SK-N-SH treated with all-trans-retinoic acid at 6 μM for 48 hours (cell line): ENCODE measurements around the gene CETN3.

Experiments
- ATAC-seq: fragments of 200-7000 bp; cut with Tn5 transposase; 3 replicates; pipeline ENCODE4 v1.9.1; 2020; ENCODE audit warnings: mild to moderate bottlenecking, moderate library complexity
- ARNTL ChIP-seq: fragments of 450-650 bp; formaldehyde crosslinking; IDR thresholded peaks from 2 replicates; pipeline ENCODE4 v1.5.0; 2020; ENCODE audit warnings: low read depth, mild to moderate bottlenecking, moderate library complexity, borderline replicate concordance
- BACH2 ChIP-seq: fragments of 250-450 bp; sonication (Bioruptor Pico); IDR thresholded peaks from 2 replicates; pipeline ENCODE4 v1.9.0; 2021; ENCODE audit warnings: mild to moderate bottlenecking, borderline replicate concordance
- CREB5 ChIP-seq: fragments of 250-450 bp; sonication (Bioruptor Pico); IDR thresholded peaks from 2 replicates; pipeline ENCODE4 v1.5.1; 2020; ENCODE audit warnings: low read depth, mild to moderate bottlenecking, moderate library complexity
- CSDC2 ChIP-seq: fragments of 250-450 bp; sonication (Bioruptor Pico); IDR thresholded peaks from 2 replicates; pipeline ENCODE4 v1.5.0; 2020; ENCODE audit warnings: mild to moderate bottlenecking, moderate library complexity
- CSRNP3 ChIP-seq: fragments of 250-450 bp; sonication (Bioruptor Pico); IDR thresholded peaks from 2 replicates; pipeline ENCODE4 v1.5.1; 2021; ENCODE audit warnings: mild to moderate bottlenecking, moderate library complexity
- ESRRG ChIP-seq: fragments of 250-450 bp; sonication (Bioruptor Pico); IDR thresholded peaks from 2 replicates; pipeline ENCODE4 v1.6.1; 2021; ENCODE audit warnings: mild to moderate bottlenecking
- GLIS3 ChIP-seq: fragments of 250-450 bp; sonication (Bioruptor Pico); IDR thresholded peaks from 2 replicates; pipeline ENCODE4 v1.5.0; 2020; ENCODE audit warnings: mild to moderate bottlenecking, moderate library complexity
- ISL1 ChIP-seq: fragments of 250-450 bp; sonication (Bioruptor Pico); IDR thresholded peaks from 2 replicates; pipeline ENCODE4 v2.1.2; 2022; ENCODE audit warnings: mild to moderate bottlenecking, moderate library complexity
- OSR1 ChIP-seq: fragments of 250-450 bp; sonication (Bioruptor Pico); IDR thresholded peaks from 2 replicates; pipeline ENCODE4 v1.8.0; 2022; ENCODE audit warnings: moderate library complexity, mild to moderate bottlenecking, inconsistent platforms
- PATZ1 ChIP-seq: fragments of 250-450 bp; sonication (Bioruptor Pico); IDR thresholded peaks from 2 replicates; pipeline ENCODE4 v1.8.0; 2020; ENCODE audit warnings: mild to moderate bottlenecking, moderate library complexity, borderline replicate concordance
- POU6F1 ChIP-seq: fragments of 250-450 bp; sonication (Bioruptor Pico); IDR thresholded peaks from 2 replicates; pipeline ENCODE4 v1.8.0; 2021; ENCODE audit warnings: low read depth, mild to moderate bottlenecking, moderate library complexity, borderline replicate concordance
- RARB ChIP-seq: fragments of 250-450 bp; sonication (Bioruptor Pico); IDR thresholded peaks from 2 replicates; pipeline ENCODE4 v1.8.0; 2021; ENCODE audit warnings: mild to moderate bottlenecking, moderate library complexity
- SNAI2 ChIP-seq: fragments of 250-450 bp; sonication (Bioruptor Pico); IDR thresholded peaks from 2 replicates; pipeline ENCODE4 v1.5.0; 2020; ENCODE audit warnings: mild to moderate bottlenecking, moderate library complexity
- TCF4 ChIP-seq: fragments of 250-450 bp; sonication (Bioruptor Pico); IDR thresholded peaks from 2 replicates; pipeline ENCODE4 v1.8.0; 2021; ENCODE audit warnings: mild to moderate bottlenecking, moderate library complexity, borderline replicate concordance
- TOX ChIP-seq: fragments of 250-450 bp; sonication (Bioruptor Pico); IDR thresholded peaks from 2 replicates; pipeline ENCODE4 v1.8.0; 2021; ENCODE audit warnings: mild to moderate bottlenecking, moderate library complexity, borderline replicate concordance
- TSHZ2 ChIP-seq: fragments of 250-450 bp; sonication (Bioruptor Pico); IDR thresholded peaks from 2 replicates; pipeline ENCODE4 v1.5.0; 2020; ENCODE audit warnings: mild to moderate bottlenecking, moderate library complexity
- ZC3H10 ChIP-seq: fragments of 250-450 bp; sonication (Bioruptor Pico); IDR thresholded peaks from 2 replicates; pipeline ENCODE4 v1.5.1; 2021; ENCODE audit warnings: mild to moderate bottlenecking, moderate library complexity
- ZFP3 ChIP-seq: fragments of 250-450 bp; sonication (Bioruptor Pico); IDR thresholded peaks from 2 replicates; pipeline ENCODE4 v1.5.0; 2020; ENCODE audit warnings: mild to moderate bottlenecking, moderate library complexity
- ZFP30 ChIP-seq: fragments of 450-650 bp; formaldehyde crosslinking; IDR thresholded peaks from 2 replicates; pipeline ENCODE4 v1.5.0; 2022; ENCODE audit warnings: mild to moderate bottlenecking, moderate library complexity
- ZNF565 ChIP-seq: fragments of 450-650 bp; formaldehyde crosslinking; conservative IDR thresholded peaks from 2 replicates; pipeline ENCODE4 v1.5.0; 2020; ENCODE audit warnings: low read depth, mild to moderate bottlenecking, moderate library complexity
- ZNF70 ChIP-seq: fragments of 450-650 bp; formaldehyde crosslinking; IDR thresholded peaks from 2 replicates; pipeline ENCODE4 v1.5.0; 2020; ENCODE audit warnings: mild to moderate bottlenecking, moderate library complexity
- ZNF8 ChIP-seq: fragments of 450-650 bp; formaldehyde crosslinking; IDR thresholded peaks from 2 replicates; pipeline ENCODE4 v1.5.0; 2020; ENCODE audit warnings: mild to moderate bottlenecking, moderate library complexity

Gene CETN3

GRCh38 chr5:90409318-90410177 lies at the start of gene CETN3:
TSS of gene CETN3 (minus strand) at chr5:90409756. CDS start at chr5:90409661, 95 bp downstream.
- TF ChIP-seq PATZ1 (CRISPR knock-in tag) (peak; percentile 23; the same call in 1 of the 2 replicates), GLIS3 (CRISPR knock-in tag) (0 out of 2 replicates have a peak, but pooled peaks have one; percentile 26), ARNTL (no peak), BACH2 (CRISPR knock-in tag) (no peak), ZNF565 (CRISPR knock-in tag) (no peak), ZNF70 (CRISPR knock-in tag) (peak; percentile 30; the same call in 1 of the 2 replicates), SNAI2 (CRISPR knock-in tag) (0 out of 2 replicates have a peak, but pooled peaks have one; percentile 20)
- TF ChIP-seq, all 23 proteins: peak for 4
- peak; percentile 97 for ATAC-seq

- TF ChIP-seq TCF4 (CRISPR knock-in tag) = no peak
- no peak for TF ChIP-seq POU6F1 (CRISPR knock-in tag)
- no peak for TF ChIP-seq TSHZ2 (CRISPR knock-in tag)
- no peak for ATAC-seq
These were observed 37.4 kb upstream of the CETN3 start for GRCh38 chr5:90446961-90447360.

- ATAC-seq = peak; percentile 57; the same call in 2 of the 3 replicates
- no peak for TF ChIP-seq CREB5
- no peak for TF ChIP-seq RARB (CRISPR knock-in tag)
These were observed 31.1 kb upstream of the CETN3 start for GRCh38 chr5:90440644-90441043.

- ATAC-seq = no peak
- TF ChIP-seq CREB5 = no peak
- no peak for TF ChIP-seq CSDC2 (CRISPR knock-in tag)
- TF ChIP-seq ZC3H10 = no peak
- no peak for TF ChIP-seq CSRNP3 (CRISPR knock-in tag)
- TF ChIP-seq ZNF70 (CRISPR knock-in tag) = no peak
- TF ChIP-seq ZFP30 (CRISPR knock-in tag) = no peak
- no peak for TF ChIP-seq BACH2 (CRISPR knock-in tag)
- no peak for TF ChIP-seq RARB (CRISPR knock-in tag)
- no peak for TF ChIP-seq TOX (CRISPR knock-in tag)
- no peak for TF ChIP-seq ZFP3 (CRISPR knock-in tag)
- TF ChIP-seq ZNF8 (CRISPR knock-in tag) = no peak
- no peak for TF ChIP-seq SNAI2 (CRISPR knock-in tag)
- no peak for TF ChIP-seq ARNTL
- no peak for TF ChIP-seq ISL1 (CRISPR knock-in tag)
- TF ChIP-seq ESRRG (CRISPR knock-in tag) = no peak
- TF ChIP-seq OSR1 (CRISPR knock-in tag) = no peak
- no peak for TF ChIP-seq POU6F1 (CRISPR knock-in tag)
- no peak for TF ChIP-seq ZNF565 (CRISPR knock-in tag)
- TF ChIP-seq GLIS3 (CRISPR knock-in tag) = no peak
These were observed 28.5 kb upstream of the CETN3 start for GRCh38 chr5:90438100-90438499.
